SH-SY5Y (cell line): ENCODE results near the gene LRCH4.

Experiments used
- GATA2 ChIP-seq: IDR thresholded peaks from 2 replicates; pipeline ENCODE4 v1.6.1; 2011; ENCODE audit warnings: mild to moderate bottlenecking, low read depth, low read length
- GATA3 ChIP-seq: IDR thresholded peaks from 2 replicates; pipeline ENCODE4 v1.6.1; 2011; ENCODE audit warnings: low read depth, mild to moderate bottlenecking, low read length, moderate library complexity

DNA sequence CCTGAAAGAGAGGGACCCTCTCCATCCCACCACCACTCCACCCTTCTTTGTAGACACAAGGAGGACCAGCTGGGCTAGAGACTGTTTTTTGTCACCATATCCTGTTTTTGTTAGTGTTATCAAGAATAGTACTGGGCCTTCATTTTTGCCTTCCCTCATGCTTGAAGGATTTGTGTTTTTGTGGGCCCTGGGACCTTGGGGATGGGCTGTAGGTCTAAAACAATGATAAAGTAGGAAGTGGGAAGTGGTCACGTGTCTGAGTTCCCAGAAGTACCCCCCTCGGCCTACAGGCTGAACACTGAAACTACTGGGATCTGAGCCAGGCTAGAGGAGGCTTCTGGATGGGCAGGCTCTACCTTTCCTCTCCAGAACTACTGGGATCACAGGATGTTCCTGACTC, 38.1 kb downstream of the LRCH4 start:
- TF ChIP-seq GATA2 (no peak), GATA3 (no peak)
